Prostate gland (tissue), 2 donors: ENCODE results near the gene RAB3GAP2. TPM values are rescaled to one million over a fixed set of nuclear protein-coding genes. Genes with fewer than 3 reads are reported as not detected.

Experiments
- DNase-seq: peaks from one replicate; pipeline ENCODE4 v3.0.0-alpha.2; 2019; ENCODE audit warnings: low spot score
- H3K27ac ChIP-seq, 2 donors: fragments of 200-600 bp; sonication (generic); 2 replicates each; pipeline ENCODE4 v1.5.1; 2017 to 2019
- H3K27me3 ChIP-seq: fragments of 200-600 bp; sonication (generic); replicated peaks from 2 replicates; pipeline ENCODE4 v1.5.1; 2019; ENCODE audit not compliant: insufficient read depth
- H3K36me3 ChIP-seq, 2 donors: fragments of 200-600 bp; sonication (generic); 1 replicate in 1 of 2; 2 replicates in 1 of 2; pipeline versions ENCODE4 v1.5.1 to v1.8.1; 2017 to 2019
- H3K4me1 ChIP-seq: fragments of 200-600 bp; sonication (generic); replicated peaks from 2 replicates; pipeline ENCODE4 v1.5.1; 2019
- H3K4me3 ChIP-seq, 2 donors: fragments of 200-600 bp; sonication (generic); 2 replicates each; pipeline ENCODE4 v1.5.1; 2017 to 2019
- H3K9me3 ChIP-seq: fragments of 200-600 bp; sonication (generic); 2 replicates; pipeline ENCODE4 v1.5.1; 2017
- POLR2A ChIP-seq: fragments of 450-650 bp; IDR thresholded peaks from one replicate; pipeline ENCODE4 v1.6.1; 2016; ENCODE audit warnings: antibody characterized with exemption, mild to moderate bottlenecking
- POLR2AphosphoS5 ChIP-seq: sonication (generic); formaldehyde crosslinking; IDR thresholded peaks from one replicate; pipeline ENCODE4 v1.6.1; 2017; ENCODE audit warnings: antibody characterized with exemption
- WGBS: methylation state at CpG from one replicate; pipeline ENCODE4 v1.1.5; 2018; 5-methylcytosine and 5-hydroxymethylcytosine counted together
- intact Hi-C: fragments of 100-400 bp; cut with DNase I; formaldehyde crosslinking; loops from one replicate; pipeline ENCODE4 v1.14.2; 2022
- total RNA-seq, 2 donors: library from RNA; depleted of rRNA; stranded (reverse); fragments of >200 nt; gene quantifications; one replicate each; pipeline ENCODE4 v1.1.0, GENCODE V29; 2016
- TF ChIP-seq, protein P1 (sequence below), 4 experiments: fragments of 200-600 bp in 2 of 4; fragments of 450-650 bp in 2 of 4; sonication (generic) in 2 of 4; IDR thresholded peaks; 1 replicate in 3 of 4; 2 replicates in 1 of 4; pipeline ENCODE4 v1.5.1; 2016 to 2019; ENCODE audit warnings: antibody characterized with exemption in 4 of 4, mild to moderate bottlenecking in 2 of 4, moderate library complexity in 2 of 4

The RAB3GAP2 gene
- total RNA-seq, 2 donors from 2014 or later, result 17.6 to 20.7 TPM

GRCh38 chr1:220275430-220275829 is 3.2 kb upstream of the RAB3GAP2 start:
- intact Hi-C loops, result loop anchor here (10.0 kb wide), 1 partner anchor 499 kb away; no protein-coding TSS in a partner anchor
- TF ChIP-seq, protein P1, sequence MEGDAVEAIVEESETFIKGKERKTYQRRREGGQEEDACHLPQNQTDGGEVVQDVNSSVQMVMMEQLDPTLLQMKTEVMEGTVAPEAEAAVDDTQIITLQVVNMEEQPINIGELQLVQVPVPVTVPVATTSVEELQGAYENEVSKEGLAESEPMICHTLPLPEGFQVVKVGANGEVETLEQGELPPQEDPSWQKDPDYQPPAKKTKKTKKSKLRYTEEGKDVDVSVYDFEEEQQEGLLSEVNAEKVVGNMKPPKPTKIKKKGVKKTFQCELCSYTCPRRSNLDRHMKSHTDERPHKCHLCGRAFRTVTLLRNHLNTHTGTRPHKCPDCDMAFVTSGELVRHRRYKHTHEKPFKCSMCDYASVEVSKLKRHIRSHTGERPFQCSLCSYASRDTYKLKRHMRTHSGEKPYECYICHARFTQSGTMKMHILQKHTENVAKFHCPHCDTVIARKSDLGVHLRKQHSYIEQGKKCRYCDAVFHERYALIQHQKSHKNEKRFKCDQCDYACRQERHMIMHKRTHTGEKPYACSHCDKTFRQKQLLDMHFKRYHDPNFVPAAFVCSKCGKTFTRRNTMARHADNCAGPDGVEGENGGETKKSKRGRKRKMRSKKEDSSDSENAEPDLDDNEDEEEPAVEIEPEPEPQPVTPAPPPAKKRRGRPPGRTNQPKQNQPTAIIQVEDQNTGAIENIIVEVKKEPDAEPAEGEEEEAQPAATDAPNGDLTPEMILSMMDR (IDR thresholded peaks at IDR 0.05), result no peak
- TF ChIP-seq POLR2AphosphoS5 (no peak), POLR2A (no peak)
- Histone ChIP-seq H3K27me3 (no peaks in the 10 kb centered on the region), H3K36me3 (no peaks in the 10 kb centered on the region), H3K9me3 (no peaks in the 10 kb centered on the region), H3K4me3 (no peak overlapping the region), H3K27ac (no peak overlapping the region), H3K4me1 (peaks cover 6% of the 10 kb centered on the region)
- DNase-seq, result no peak
- 94% methylated on average over 6 of the region's 6 CpGs for WGBS

- H3K4me1 ChIP-seq, result peaks cover 6% of the 10 kb centered on the region
These were observed 2.1 kb upstream of the RAB3GAP2 start for GRCh38 chr1:220274251-220274855.

DNA sequence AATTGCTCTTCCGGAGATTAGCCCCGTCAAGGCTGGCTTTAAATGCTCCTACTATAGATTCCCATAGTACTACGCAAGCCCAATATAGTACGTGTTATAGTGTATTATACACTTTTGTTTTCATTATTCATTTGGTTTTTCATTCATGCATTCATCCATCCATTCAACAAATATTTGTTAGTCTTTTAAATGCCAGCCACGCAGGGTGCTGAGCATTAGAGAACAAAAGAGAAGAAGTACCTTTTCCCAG is 513 bp upstream of the RAB3GAP2 start:
- Histone ChIP-seq H3K9me3 (no peaks in the 10 kb centered on the region), H3K36me3 (no peaks in the 10 kb centered on the region), H3K27me3 (no peaks in the 10 kb centered on the region), H3K27ac (peak overlapping the region; percentile 68 to 89), H3K4me1 (peaks cover 6% of the 10 kb centered on the region), H3K4me3 (peak overlapping the region; percentile 74 to 90)
- 5% methylated on average over 5 of the region's 5 CpGs for WGBS
- TF ChIP-seq POLR2A (no peak), POLR2AphosphoS5 (no peak)
- TF ChIP-seq, protein P1 (IDR thresholded peaks at IDR 0.05), result no peak
- intact Hi-C loops, result loop anchor here (5.0 to 10.0 kb wide), 2 partner anchors 255 to 502 kb away; partner anchors contain the start of gene MARK1
- DNase-seq, result no peak

More at GRCh38 chr1:220274251-220274855, 2.1 kb upstream of the RAB3GAP2 start:
- Histone ChIP-seq H3K4me3 (no peak overlapping the region), H3K27ac (no peak overlapping the region), H3K9me3 (no peaks in the 10 kb centered on the region), H3K36me3 (no peaks in the 10 kb centered on the region), H3K27me3 (no peaks in the 10 kb centered on the region)
- intact Hi-C loops, result loop anchor here (5.0 to 10.0 kb wide), 2 partner anchors 253 to 500 kb away; partner anchors contain the start of gene MARK1
- WGBS, result 67% methylated on average over 2 of the region's 2 CpGs
- TF ChIP-seq POLR2AphosphoS5 (no peak), POLR2A (no peak)
- TF ChIP-seq, protein P1 (IDR thresholded peaks at IDR 0.05), result no peak
- no peak for DNase-seq

DNA sequence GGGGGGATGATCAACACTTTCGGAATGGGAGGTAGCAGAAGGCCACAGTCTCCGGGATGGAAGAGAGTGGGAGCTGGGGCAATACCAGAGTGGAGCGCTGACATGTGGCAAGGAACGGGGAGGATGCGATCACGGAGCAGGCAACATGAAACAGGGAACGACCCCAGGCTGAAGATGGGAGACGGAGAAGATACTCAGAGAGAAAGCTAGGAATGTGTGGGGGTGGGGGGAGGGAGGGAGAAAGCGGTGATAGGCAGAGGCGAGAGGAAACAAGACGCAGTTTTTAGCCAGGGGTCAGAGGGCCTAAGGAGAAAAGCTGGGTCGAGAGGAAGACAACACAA is 577 bp downstream of the RAB3GAP2 start:
- DNase-seq, result no peak
- Histone ChIP-seq H3K4me3 (peak overlapping the region; percentile 74 to 90), H3K9me3 (no peaks in the 10 kb centered on the region), H3K27me3 (no peaks in the 10 kb centered on the region), H3K36me3 (no peaks in the 10 kb centered on the region), H3K27ac (peak overlapping the region; percentile 68 to 89), H3K4me1 (peaks cover 6% of the 10 kb centered on the region)
- no peak for TF ChIP-seq POLR2AphosphoS5
- no peak for TF ChIP-seq POLR2A
- TF ChIP-seq, protein P1 (IDR thresholded peaks at IDR 0.05), result no peak
- WGBS, result under 1% methylated on average over 12 of the region's 12 CpGs
- intact Hi-C loops, result loop anchor here (5.0 to 10.0 kb wide), 2 partner anchors 256 to 503 kb away; partner anchors contain the start of gene MARK1

- Histone ChIP-seq H3K4me1 (peaks cover 6% of the 10 kb centered on the region), H3K36me3 (no peaks in the 10 kb centered on the region), H3K27me3 (no peaks in the 10 kb centered on the region), H3K4me3 (no peak overlapping the region), H3K27ac (no peak overlapping the region), H3K9me3 (no peaks in the 10 kb centered on the region)
- TF ChIP-seq, protein P1 (IDR thresholded peaks at IDR 0.05), result no peak
- no peak for TF ChIP-seq POLR2A
- no peak for TF ChIP-seq POLR2AphosphoS5
- intact Hi-C loops, result no loop called here
- 98% methylated on average over 2 of the region's 2 CpGs for WGBS
- DNase-seq, result no peak
These were observed 3.2 kb downstream of the RAB3GAP2 start for GRCh38 chr1:220269036-220269435.
